HG02870 (cell line): Measurements from ENCODE around the gene PSTK.

Experiments
- ATAC-seq: cut with Tn5 transposase; IDR thresholded peaks from one replicate; pipeline ENCODE4 v1.9.1; 2021; ENCODE audit warnings: mild to moderate bottlenecking, moderate library complexity; ENCODE audit not compliant: unreplicated experiment

Gene PSTK

GRCh38 chr10:123017421-123018165 is 37.4 kb downstream of the PSTK start:
- ATAC-seq, result no peak

- no peak for ATAC-seq
These were observed 38.3 kb downstream of the PSTK start for GRCh38 chr10:123018531-123018930.

GRCh38 chr10:123019264-123019663 is 39.1 kb downstream of the PSTK start:
- no peak for ATAC-seq

DNA sequence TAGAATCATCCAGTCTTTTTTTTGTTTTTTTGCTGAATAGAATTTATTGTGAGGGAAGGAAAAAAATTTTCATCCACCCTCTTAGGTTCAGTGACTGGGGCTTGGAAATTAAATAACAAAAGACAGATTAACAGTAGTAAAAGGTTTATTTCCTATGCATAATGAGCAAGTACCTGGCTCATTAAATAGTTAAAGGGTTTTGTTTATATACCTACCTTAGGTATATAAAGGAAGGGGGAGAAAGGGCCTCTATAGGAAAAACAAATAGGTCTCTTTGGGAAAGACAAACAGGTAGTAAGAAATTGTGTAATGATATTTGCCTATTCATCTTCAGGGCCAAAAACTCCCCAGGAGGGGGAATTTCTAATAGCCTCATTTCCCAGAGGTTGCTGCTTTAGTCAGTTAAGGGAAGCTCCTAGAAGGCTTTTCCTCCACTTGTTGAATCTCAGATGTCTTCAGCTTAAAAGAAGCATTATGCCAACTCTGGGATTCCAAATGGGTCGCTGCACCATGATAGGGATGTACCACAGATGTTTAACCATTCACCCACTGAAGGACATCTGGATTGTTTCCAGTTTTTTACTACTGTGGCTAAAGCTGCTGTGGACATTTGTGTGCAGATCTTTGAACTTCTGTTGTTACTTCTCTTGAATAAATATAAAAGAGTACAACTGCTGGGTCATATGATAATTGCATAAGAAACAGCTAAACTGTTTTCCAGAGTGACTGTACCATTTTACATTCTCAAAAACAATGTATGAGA is 39.9 kb downstream of the PSTK start:
- ATAC-seq, result no peak

DNA sequence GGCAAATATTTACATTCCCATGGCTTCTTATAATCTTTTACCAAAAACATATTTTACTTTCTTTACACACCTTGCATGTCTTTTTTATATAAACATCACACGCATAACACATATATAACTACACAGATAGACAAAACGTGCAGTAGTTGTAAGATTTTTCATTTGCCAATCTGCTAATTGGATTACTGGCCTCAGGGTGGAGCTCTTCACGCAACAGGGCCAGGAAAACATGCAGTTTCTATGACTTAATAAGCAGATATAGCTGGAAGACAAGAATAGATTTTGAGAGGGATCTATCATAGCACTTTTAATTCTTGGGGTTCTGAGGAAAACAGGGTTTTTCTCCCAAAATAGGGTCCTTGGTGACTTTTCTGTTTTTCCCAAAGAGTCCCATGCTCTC is 41.3 kb downstream of the PSTK start:
- no peak for ATAC-seq

DNA sequence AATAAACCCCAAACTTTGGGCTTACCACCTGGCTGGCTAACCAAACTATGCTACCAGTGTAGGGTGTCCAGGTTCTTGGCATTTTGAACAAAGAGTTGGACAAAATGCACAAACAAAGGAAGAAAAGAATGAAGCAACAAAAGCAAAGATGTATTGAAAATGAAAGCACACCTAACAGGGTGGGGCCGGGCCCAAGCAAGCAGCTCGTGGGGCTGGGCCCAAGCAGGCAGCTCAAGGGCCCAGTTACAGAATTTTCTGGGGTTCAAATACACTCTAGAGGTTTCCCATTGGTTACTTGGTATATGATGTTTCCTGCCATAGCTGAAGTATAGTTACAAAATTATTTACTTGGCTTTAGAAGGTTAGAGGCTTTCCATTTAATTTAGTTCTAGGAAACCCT is 44.3 kb downstream of the PSTK start:
- no peak for ATAC-seq

DNA sequence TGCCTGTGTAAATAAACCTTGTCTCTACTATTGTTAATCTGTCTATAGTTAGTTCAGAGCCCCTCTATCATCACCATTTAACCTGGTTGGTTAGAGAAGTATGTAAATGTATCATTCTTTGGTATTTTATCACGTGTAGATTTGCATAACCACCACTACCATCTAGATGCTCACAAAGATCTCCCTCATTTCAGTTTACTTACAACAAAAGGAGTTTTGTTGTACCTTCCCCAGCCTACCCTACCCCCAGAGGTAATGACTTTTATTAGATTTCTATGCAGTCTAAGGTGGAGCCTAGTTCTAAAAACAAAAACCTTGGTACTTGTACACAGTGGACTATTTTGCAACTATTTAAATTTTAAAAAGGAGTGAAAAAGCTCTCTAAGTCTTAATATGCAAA is 46.1 kb downstream of the PSTK start:
- ATAC-seq, result no peak

DNA sequence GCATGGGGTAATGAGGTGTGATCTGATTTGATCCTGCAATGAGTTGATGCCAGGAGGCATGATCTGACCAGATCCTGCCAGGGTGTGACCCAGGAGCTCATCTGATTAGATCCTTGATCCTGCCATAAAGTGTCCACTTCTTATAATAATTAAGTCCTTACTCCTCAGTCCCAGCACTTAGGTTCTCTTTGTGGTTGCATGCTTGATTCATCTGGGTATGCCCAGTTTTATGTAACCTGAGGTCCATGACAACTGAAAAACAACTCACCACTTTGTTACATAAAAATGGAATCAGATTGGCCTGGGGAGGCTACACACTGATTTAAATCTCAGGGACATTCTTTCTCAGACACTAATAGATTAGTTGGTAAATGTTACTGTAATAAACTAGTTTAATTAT is 47.7 kb downstream of the PSTK start:
- no peak for ATAC-seq

DNA sequence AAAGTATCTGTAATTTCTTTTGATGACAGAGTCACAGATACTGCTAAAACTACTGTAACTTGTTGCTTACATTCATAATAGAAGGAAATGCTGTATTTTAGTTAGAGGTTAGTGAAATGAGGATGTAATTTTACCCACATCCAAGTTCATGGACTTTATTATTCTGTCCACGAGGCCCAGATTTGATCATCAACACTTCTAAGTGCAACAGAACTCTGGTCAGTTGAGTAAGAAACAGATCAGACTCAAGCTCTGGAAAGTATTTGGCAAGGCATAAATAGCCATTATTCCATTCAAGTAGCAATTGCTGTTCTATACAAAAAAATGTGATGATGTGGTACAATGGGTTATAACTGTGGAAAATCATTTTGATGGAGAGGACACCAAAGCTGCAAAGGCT is 50.9 kb downstream of the PSTK start:
- ATAC-seq, result no peak

- ATAC-seq, result no peak
These were observed 54.1 kb downstream of the PSTK start for GRCh38 chr10:123034332-123034731.

DNA sequence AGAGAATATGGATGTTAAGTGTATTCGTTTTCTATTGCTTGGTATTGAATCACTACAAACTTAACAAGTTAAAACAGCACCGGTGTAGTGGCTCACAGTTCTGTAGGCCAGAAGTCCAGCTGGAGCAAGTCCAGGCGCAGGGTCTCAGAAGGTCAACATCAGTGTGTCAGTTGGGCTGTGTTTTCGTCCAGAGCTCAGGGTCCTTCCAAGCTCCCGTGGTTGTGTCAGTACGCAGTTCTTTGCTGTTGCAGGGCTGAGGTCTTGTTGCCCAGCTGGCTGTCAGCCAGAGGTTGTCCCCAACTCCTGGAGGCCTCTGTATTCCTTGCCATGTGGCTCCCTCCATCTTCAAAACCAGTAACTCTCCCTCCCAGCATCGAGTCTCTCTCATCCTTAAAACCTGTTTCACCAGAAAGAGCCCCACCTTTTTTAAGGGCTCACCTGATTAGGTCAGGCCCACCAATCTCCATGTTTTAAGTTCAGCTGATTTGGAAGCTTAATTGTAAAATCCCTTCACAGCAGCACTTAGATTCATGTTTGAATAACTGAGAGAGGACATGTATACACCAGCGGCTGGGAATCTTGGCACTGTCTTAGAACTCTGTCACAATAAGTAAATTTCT is 55.4 kb downstream of the PSTK start:
- ATAC-seq, result no peak

DNA sequence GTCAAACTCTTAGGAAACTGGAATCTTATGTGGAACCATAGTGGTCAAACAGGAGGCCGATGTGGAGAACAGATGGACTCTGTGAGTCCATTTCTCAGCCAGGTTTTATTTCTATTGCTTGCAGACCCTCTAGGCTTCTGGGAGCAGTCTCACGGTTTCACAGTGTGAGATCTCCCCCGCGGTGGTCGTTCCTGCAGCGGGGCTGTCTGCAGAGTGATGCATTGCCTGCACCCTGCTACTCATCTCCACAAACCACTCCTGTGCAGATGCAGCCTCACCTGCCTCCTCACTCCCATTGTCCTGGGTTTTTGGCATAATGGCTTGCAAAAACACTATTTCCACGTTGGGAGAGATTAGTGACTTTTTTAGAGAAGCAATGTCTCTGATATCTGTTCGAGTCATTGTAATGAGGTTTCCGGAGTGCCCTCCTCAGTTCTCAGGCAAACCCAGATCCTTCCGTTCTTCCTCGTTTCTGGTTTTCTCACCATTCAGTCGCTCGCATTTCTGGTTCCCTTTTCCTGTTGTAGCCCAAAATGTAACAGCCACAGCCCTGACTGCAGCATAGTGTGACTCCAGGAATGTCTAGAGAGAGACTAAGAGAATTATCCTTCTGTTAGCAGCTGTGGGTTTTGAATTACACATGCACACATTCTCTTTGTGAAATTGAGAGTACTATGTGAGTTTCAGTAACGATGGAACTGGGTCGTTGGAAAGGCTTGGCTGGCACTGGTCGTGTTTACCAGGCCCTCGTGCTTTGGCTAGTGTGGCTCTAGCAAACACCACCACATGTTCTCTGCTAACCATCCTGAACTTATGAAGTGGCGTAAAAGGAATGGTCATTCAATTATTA is 58.8 kb downstream of the PSTK start:
- ATAC-seq, result no peak

GRCh38 chr10:123039632-123039930 is 59.4 kb downstream of the PSTK start:
- no peak for ATAC-seq
